ENCODE measurements around the gene PIM2. TPM values are rescaled to one million over a fixed set of nuclear protein-coding genes. Genes with fewer than 3 reads are reported as not detected.

Gene PIM2
- total RNA-seq, 1 donor from 2014 or later = 7.0 TPM

DNA sequence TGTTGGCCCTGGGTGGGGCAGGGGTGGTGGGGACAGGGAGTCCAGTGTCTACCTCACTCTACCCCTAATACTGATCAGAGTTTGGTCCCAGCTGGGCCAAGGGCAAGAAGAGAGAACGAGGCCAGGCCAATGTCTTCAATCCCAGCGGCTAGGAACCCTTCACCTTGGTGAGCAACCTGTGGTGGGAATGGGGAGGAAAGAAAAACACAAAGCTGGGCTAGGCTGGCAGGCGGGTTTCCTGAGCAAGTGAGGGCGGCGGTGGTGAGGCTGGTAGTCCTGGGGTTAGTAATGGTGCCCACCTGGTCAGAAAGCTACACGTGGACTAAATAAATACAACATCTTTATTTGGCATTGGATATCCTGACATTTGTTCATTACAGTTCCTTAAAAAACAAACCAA lies 15.5 kb downstream of the PIM2 start:
- TF ChIP-seq CTCF (IDR thresholded peaks at IDR 0.05; ENCODE audit: unreplicated experiment) = no peak
- H3K27me3 Mint-ChIP-seq (ENCODE audit: unreplicated experiment) = no peaks in the 10 kb centered on the region
- no peaks in the 10 kb centered on the region for H3K4me1 Mint-ChIP-seq (ENCODE audit: unreplicated experiment)
- no peak for DNase-seq (ENCODE audit: low spot score)
- peaks cover 19% of the 10 kb centered on the region for H3K36me3 Mint-ChIP-seq (ENCODE audit: low read depth, unreplicated experiment)
- H3K27ac Mint-ChIP-seq (ENCODE audit: unreplicated experiment) = peak overlapping the region; percentile 24
- H3K9me3 Mint-ChIP-seq (ENCODE audit: unreplicated experiment) = no peaks in the 10 kb centered on the region
- no peak overlapping the region for H3K4me3 Mint-ChIP-seq (ENCODE audit: unreplicated experiment)

DNA sequence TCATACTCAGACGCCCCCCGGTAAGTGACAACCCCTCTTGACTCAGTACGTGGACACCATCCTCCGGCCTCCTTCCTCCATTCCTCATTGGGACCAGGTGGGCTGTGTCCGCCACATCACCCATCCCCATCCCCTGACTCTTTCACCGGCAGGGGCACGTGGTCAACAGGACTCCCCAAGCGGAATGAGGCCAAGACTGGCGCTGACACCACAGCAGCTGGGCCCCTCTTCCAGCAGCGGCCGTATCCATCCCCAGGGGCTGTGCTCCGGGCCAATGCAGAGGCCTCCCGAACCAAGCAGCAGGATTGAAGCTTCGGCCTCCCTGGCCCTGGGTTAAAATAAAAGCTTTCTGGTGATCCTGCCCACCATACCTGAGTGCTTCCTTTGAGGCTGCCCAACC lies 16.0 kb downstream of the PIM2 start:
- DNase-seq (ENCODE audit: low spot score) = no peak
- Mint-ChIP-seq H3K27me3 (ENCODE audit: unreplicated experiment) (no peaks in the 10 kb centered on the region), H3K27ac (ENCODE audit: unreplicated experiment) (no peak overlapping the region), H3K4me1 (ENCODE audit: unreplicated experiment) (peaks cover under 1% of the 10 kb centered on the region), H3K4me3 (ENCODE audit: unreplicated experiment) (no peak overlapping the region), H3K9me3 (ENCODE audit: unreplicated experiment) (no peaks in the 10 kb centered on the region), H3K36me3 (ENCODE audit: low read depth, unreplicated experiment) (peaks cover 19% of the 10 kb centered on the region)
- no peak for TF ChIP-seq CTCF (IDR thresholded peaks at IDR 0.05; ENCODE audit: unreplicated experiment)

DNA sequence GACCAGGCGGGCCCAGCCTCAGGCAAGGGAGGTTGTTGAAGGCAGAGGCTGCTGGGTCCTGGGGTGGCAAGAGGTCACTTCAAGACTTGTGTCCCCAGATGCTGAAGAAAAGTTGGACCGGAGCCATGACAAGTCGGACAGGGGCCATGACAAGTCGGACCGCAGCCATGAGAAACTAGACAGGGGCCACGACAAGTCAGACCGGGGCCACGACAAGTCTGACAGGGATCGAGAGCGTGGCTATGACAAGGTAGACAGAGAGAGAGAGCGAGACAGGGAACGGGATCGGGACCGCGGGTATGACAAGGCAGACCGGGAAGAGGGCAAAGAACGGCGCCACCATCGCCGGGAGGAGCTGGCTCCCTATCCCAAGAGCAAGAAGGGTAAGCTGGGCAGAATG lies 16.7 kb downstream of the PIM2 start:
- no peak for TF ChIP-seq CTCF (IDR thresholded peaks at IDR 0.05; ENCODE audit: unreplicated experiment)
- peaks cover 19% of the 10 kb centered on the region for H3K36me3 Mint-ChIP-seq (ENCODE audit: low read depth, unreplicated experiment)
- H3K4me1 Mint-ChIP-seq (ENCODE audit: unreplicated experiment) = peaks cover 2% of the 10 kb centered on the region
- peak overlapping the region; percentile 50 for H3K27ac Mint-ChIP-seq (ENCODE audit: unreplicated experiment)
- no peaks in the 10 kb centered on the region for H3K9me3 Mint-ChIP-seq (ENCODE audit: unreplicated experiment)
- DNase-seq (ENCODE audit: low spot score) = no peak
- H3K27me3 Mint-ChIP-seq (ENCODE audit: unreplicated experiment) = peaks cover 1% of the 10 kb centered on the region
- peak overlapping the region; percentile 72 for H3K4me3 Mint-ChIP-seq (ENCODE audit: unreplicated experiment)

GRCh38 chrX:48901069-48901468 lies 17.8 kb downstream of the PIM2 start:
- Mint-ChIP-seq H3K4me3 (ENCODE audit: unreplicated experiment) (no peak overlapping the region), H3K27ac (ENCODE audit: unreplicated experiment) (no peak overlapping the region), H3K27me3 (ENCODE audit: unreplicated experiment) (peaks cover 6% of the 10 kb centered on the region), H3K4me1 (ENCODE audit: unreplicated experiment) (peaks cover 2% of the 10 kb centered on the region), H3K36me3 (ENCODE audit: low read depth, unreplicated experiment) (peaks cover 19% of the 10 kb centered on the region), H3K9me3 (ENCODE audit: unreplicated experiment) (no peaks in the 10 kb centered on the region)
- DNase-seq (ENCODE audit: low spot score) = no peak
- TF ChIP-seq CTCF (IDR thresholded peaks at IDR 0.05; ENCODE audit: unreplicated experiment) = no peak

DNA sequence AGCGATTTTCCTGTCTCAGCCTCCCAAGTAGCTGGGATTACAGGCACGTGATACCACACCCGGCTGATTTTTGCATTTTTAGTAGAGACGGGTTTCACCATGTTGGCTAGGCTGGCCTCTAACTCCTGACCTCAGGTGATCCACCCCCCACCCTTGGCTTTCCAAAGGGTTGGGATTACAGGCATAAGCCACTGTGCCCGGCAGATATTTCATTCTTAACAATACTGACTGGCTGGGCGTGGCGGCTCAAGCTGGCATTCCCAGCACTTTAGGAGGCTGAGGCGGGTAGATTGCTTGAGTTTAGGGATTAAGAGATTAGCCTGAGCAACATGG lies 19.8 kb downstream of the PIM2 start:
- Mint-ChIP-seq H3K27ac (ENCODE audit: unreplicated experiment) (no peak overlapping the region), H3K36me3 (ENCODE audit: low read depth, unreplicated experiment) (peaks cover 22% of the 10 kb centered on the region), H3K4me1 (ENCODE audit: unreplicated experiment) (peaks cover 6% of the 10 kb centered on the region), H3K9me3 (ENCODE audit: unreplicated experiment) (no peaks in the 10 kb centered on the region), H3K27me3 (ENCODE audit: unreplicated experiment) (peaks cover 6% of the 10 kb centered on the region), H3K4me3 (ENCODE audit: unreplicated experiment) (no peak overlapping the region)
- DNase-seq (ENCODE audit: low spot score) = no peak
- no peak for TF ChIP-seq CTCF (IDR thresholded peaks at IDR 0.05; ENCODE audit: unreplicated experiment)

Measured in endothelial cell (in vitro differentiated cells).